Neutrophil (primary cell): ENCODE data around the gene TMEM8B.

Source experiments
- H3K27ac ChIP-seq: fragments of 200-600 bp; sonication (generic); 2 replicates; pipeline ENCODE4 v1.5.1; 2016; ENCODE audit warnings: mild to moderate bottlenecking, moderate library complexity
- H3K27me3 ChIP-seq: fragments of 200-600 bp; sonication (generic); 2 replicates; pipeline ENCODE4 v1.6.0; 2016; ENCODE audit warnings: mild to moderate bottlenecking
- H3K36me3 ChIP-seq: fragments of 200-600 bp; sonication (generic); 2 replicates; pipeline ENCODE4 v1.5.1; 2017
- H3K4me1 ChIP-seq, 2 experiments: fragments of 200-600 bp in 1 of 2; sonication (generic) in 1 of 2; 1 replicate in 1 of 2; 2 replicates in 1 of 2; pipeline versions ENCODE4 v1.5.1 to v1.6.1; 2013 to 2016; ENCODE audit warnings: low read depth in 1 of 2, low read length in 1 of 2, mild to moderate bottlenecking in 1 of 2, moderate library complexity in 1 of 2; ENCODE audit not compliant: control insufficient read depth in 1 of 2, insufficient read depth in 1 of 2
- H3K4me3 ChIP-seq, 2 experiments: fragments of 200-600 bp in 1 of 2; sonication (generic) in 1 of 2; 1 replicate in 1 of 2; 2 replicates in 1 of 2; pipeline ENCODE4 v1.5.1; 2013 to 2016; ENCODE audit warnings: low read depth in 1 of 2, low read length in 1 of 2, mild to moderate bottlenecking in 1 of 2, moderate library complexity in 1 of 2
- H3K9me3 ChIP-seq: fragments of 200-600 bp; sonication (generic); 2 replicates; pipeline ENCODE4 v1.5.1; 2016
- CTCF ChIP-seq: fragments of 200-600 bp; sonication (generic); IDR thresholded peaks from 2 replicates; pipeline ENCODE4 v1.5.1; 2016; ENCODE audit warnings: antibody characterized with exemption

Gene TMEM8B

DNA sequence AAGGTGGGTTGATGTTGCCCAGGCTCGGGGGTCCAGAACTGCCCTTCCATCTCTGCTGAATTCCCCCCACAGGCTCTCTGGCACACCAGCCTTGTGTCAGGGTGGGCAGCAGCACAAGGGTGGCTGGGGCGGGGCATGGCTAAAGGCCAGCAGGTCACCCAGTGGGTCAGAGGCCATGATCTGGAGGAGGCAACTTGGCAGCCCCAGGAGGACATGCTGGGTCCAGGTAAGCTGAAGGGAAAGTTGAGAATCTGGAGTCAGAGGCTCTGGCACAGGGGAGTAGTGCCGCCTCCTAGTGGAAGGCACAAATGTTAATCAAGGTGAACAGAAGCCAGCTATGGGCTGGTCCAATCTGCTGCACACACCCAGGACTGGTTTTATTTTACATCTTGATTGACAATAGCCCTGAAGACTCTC lies 6.2 kb downstream of the TMEM8B start:
- no peaks in the 10 kb centered on the region for H3K36me3 ChIP-seq
- no peak for TF ChIP-seq CTCF
- H3K4me3 ChIP-seq, result no peak overlapping the region
- no peak overlapping the region for H3K27ac ChIP-seq
- no peaks in the 10 kb centered on the region for H3K9me3 ChIP-seq
- H3K27me3 ChIP-seq, result peaks cover 72% of the 10 kb centered on the region
- peaks cover 36 to 50% of the 10 kb centered on the region in 2 experiments for H3K4me1 ChIP-seq

- Histone ChIP-seq H3K27ac (no peak overlapping the region), H3K27me3 (peaks cover 72% of the 10 kb centered on the region), H3K9me3 (no peaks in the 10 kb centered on the region), H3K4me1 (peaks cover 36 to 50% of the 10 kb centered on the region in 2 experiments), H3K36me3 (no peaks in the 10 kb centered on the region), H3K4me3 (no peak overlapping the region)
- TF ChIP-seq CTCF, result no peak
Measured at GRCh38 chr9:35835766-35836165, 6.7 kb downstream of the TMEM8B start.

DNA sequence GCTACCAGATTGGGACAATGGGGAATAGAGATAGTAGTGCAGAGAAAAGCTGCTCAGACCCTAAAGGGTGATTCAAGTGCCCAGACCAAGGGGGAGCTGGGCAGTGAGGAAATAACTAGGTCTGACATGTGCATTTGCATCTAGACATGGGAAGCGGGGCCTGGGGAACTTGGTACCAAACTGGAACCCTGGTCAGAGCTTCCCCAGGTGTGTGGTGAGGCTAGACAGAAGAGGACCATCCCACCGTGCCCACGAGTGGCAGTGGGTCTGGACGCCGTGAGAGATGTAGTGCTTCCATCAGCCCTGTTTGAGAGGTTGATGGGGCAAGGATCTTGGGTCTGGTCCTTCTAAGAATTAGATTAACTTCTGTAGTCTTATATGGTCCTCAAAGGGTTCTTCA lies 7.6 kb downstream of the TMEM8B start:
- no peak for TF ChIP-seq CTCF
- Histone ChIP-seq H3K36me3 (no peaks in the 10 kb centered on the region), H3K4me1 (peaks cover 36 to 43% of the 10 kb centered on the region in 2 experiments), H3K27me3 (peaks cover 72% of the 10 kb centered on the region), H3K4me3 (no peak overlapping the region), H3K27ac (no peak overlapping the region), H3K9me3 (no peaks in the 10 kb centered on the region)

DNA sequence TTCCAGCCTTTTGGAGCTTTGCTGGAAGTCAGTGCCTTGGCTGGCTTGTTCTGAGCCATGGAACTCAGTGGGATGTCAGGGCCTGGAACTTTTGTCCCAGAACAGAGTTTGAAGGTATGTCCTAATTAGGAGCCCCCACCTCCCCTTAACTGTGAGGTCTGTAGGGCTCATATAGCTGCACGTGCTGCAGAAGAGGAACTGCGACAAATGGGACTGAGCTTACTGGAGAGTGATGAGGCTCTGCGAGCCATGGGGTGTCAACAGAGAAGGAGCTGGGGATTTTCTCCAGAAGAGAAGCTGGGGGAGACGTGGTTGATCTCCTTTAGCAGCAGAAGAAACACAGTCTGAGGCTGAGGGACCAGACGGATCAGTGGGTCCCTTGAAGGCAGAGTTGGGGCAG lies 10.9 kb downstream of the TMEM8B start:
- no peak for TF ChIP-seq CTCF
- peaks cover 37 to 46% of the 10 kb centered on the region in 2 experiments for H3K4me1 ChIP-seq
- no peaks in the 10 kb centered on the region for H3K9me3 ChIP-seq
- no peak overlapping the region for H3K27ac ChIP-seq
- peaks cover 81% of the 10 kb centered on the region for H3K27me3 ChIP-seq
- no peaks in the 10 kb centered on the region for H3K36me3 ChIP-seq
- H3K4me3 ChIP-seq, result no peak overlapping the region

- no peaks in the 10 kb centered on the region for H3K36me3 ChIP-seq
- peaks cover 77% of the 10 kb centered on the region for H3K27me3 ChIP-seq
- no peak overlapping the region for H3K27ac ChIP-seq
- no peaks in the 10 kb centered on the region for H3K9me3 ChIP-seq
- TF ChIP-seq CTCF, result no peak
- no peak overlapping the region for H3K4me3 ChIP-seq
- peaks cover 37 to 46% of the 10 kb centered on the region in 2 experiments for H3K4me1 ChIP-seq
Measured at GRCh38 chr9:35840881-35841644, 12.0 kb downstream of the TMEM8B start.
